HG03175 (cell line): Measurements from ENCODE around the gene JAK1.
A peak's percentile ranks its signal among the peaks of the same experiment; 100 is the strongest.
"Not testable (repeated sequence)": the region's sequence is repeated elsewhere in the genome, so short reads cannot be mapped to it uniquely, and the experiment has no call there.

Experiments used
- ATAC-seq: cut with Tn5 transposase; IDR thresholded peaks from one replicate; pipeline ENCODE4 v1.9.1; 2021; ENCODE audit warnings: mild to moderate bottlenecking, moderate library complexity; ENCODE audit not compliant: unreplicated experiment

Gene JAK1

GRCh38 chr1:64923294-64923718 is 43.0 kb downstream of the JAK1 start:
- no peak for ATAC-seq

GRCh38 chr1:64922336-64922735 is 44.0 kb downstream of the JAK1 start:
- ATAC-seq, result no peak

GRCh38 chr1:64921771-64922170 is 44.6 kb downstream of the JAK1 start:
- no peak for ATAC-seq

- ATAC-seq, result no peak
Measured at GRCh38 chr1:64920941-64921589, 45.3 kb downstream of the JAK1 start.

GRCh38 chr1:64919120-64919519 is 47.2 kb downstream of the JAK1 start:
- ATAC-seq, result not testable (repeated sequence)

- no peak for ATAC-seq
Measured at GRCh38 chr1:64917907-64918306, 48.4 kb downstream of the JAK1 start.

- no peak for ATAC-seq
Measured at GRCh38 chr1:64917328-64917861, 49.0 kb downstream of the JAK1 start.

- ATAC-seq, result no peak
Measured at GRCh38 chr1:64915381-64916274, 50.7 kb downstream of the JAK1 start.

GRCh38 chr1:64913361-64914015 is 52.9 kb downstream of the JAK1 start:
- ATAC-seq, result no peak

- ATAC-seq, result no peak
Measured at GRCh38 chr1:64912191-64912590, 54.2 kb downstream of the JAK1 start.

GRCh38 chr1:64911326-64911725 is 55.0 kb downstream of the JAK1 start:
- ATAC-seq, result no peak

GRCh38 chr1:64909031-64909430 is 57.3 kb downstream of the JAK1 start:
- ATAC-seq, result no peak

GRCh38 chr1:64908575-64908974 is 57.8 kb downstream of the JAK1 start:
- ATAC-seq, result no peak

GRCh38 chr1:64906447-64906846 is 59.9 kb downstream of the JAK1 start:
- no peak for ATAC-seq

GRCh38 chr1:64903593-64903992 is 62.8 kb downstream of the JAK1 start:
- ATAC-seq, result no peak

GRCh38 chr1:64901663-64902062 is 64.7 kb downstream of the JAK1 start:
- no peak for ATAC-seq

- no peak for ATAC-seq
Measured at GRCh38 chr1:64900916-64901315, 65.4 kb downstream of the JAK1 start.

- peak; percentile 64 for ATAC-seq
Measured at GRCh38 chr1:64898107-64898861, 68.1 kb downstream of the JAK1 start.

- no peak for ATAC-seq
Measured at GRCh38 chr1:64896551-64896950, 69.8 kb downstream of the JAK1 start.

- peak; percentile 75 for ATAC-seq
Measured at GRCh38 chr1:64895500-64895899, 70.8 kb downstream of the JAK1 start.
